Measurements from ENCODE around the gene LRRC25.
A peak's percentile ranks its signal among the peaks of the same experiment; 100 is the strongest.

The LRRC25 gene

GRCh38 chr19:18420930-18421329 lies 23.5 kb upstream of the LRRC25 start:
- no peak for TF ChIP-seq CTCF (conservative IDR thresholded peaks at IDR 0.05)
- peak overlapping the region; percentile 83; the same call in 1 of the 2 replicates for H3K27ac ChIP-seq

- TF ChIP-seq CTCF (conservative IDR thresholded peaks at IDR 0.05): peak; percentile 43
- peak overlapping the region; percentile 83 for H3K27ac ChIP-seq
Observed at GRCh38 chr19:18419699-18420460, 22.5 kb upstream of the LRRC25 start.

- peak; percentile 80 for TF ChIP-seq CTCF (conservative IDR thresholded peaks at IDR 0.05)
- peak within 1 kb of the TSS; percentile 83 for H3K27ac ChIP-seq
Observed at GRCh38 chr19:18419195-18419698, 21.8 kb upstream of the LRRC25 start, which contains the start of gene SSBP4. TSS of gene SSBP4 (plus strand) at chr19:18419398. CDS start at chr19:18419649, 251 bp downstream.

- H3K27ac ChIP-seq: peak overlapping the region; percentile 83
- no peak for TF ChIP-seq CTCF (conservative IDR thresholded peaks at IDR 0.05)
Observed at GRCh38 chr19:18418483-18419194, 21.2 kb upstream of the LRRC25 start.

DNA sequence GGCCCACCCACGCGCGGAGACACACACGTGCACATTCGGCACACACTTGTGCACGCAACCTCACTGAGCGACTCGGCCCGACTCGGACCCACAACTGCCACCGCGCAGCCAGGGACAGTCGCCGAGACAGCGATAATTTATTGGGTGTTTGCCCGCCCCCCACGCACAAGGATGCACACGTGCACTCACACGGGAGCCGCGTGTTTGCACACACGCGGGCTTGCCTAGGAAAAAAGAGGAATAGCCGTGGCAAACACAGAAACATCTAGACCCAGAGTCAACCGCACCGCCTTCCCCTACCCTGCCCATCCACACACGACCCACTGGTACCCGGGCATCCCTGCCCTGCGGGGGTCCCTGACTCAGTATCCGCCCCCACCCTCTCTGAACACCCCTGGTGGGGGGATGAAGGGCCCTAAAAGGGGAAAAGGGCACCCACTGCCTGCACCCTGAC lies 20.6 kb upstream of the LRRC25 start:
- no peak for TF ChIP-seq CTCF (conservative IDR thresholded peaks at IDR 0.05)
- H3K27ac ChIP-seq: peak overlapping the region; percentile 83

GRCh38 chr19:18417250-18418028 lies 20.0 kb upstream of the LRRC25 start:
- peak overlapping the region; percentile 83 for H3K27ac ChIP-seq
- TF ChIP-seq CTCF (conservative IDR thresholded peaks at IDR 0.05): no peak
